Stimulated activated CD4-positive, alpha-beta T cell treated with anti-CD3 and anti-CD28 coated beads, TNF-alpha, amount 100 ng/mL, for 1 hour (primary cell): ENCODE data around the gene PJA1.
A peak's percentile ranks its signal among the peaks of the same experiment; 100 is the strongest.

Experiments used
- DNase-seq, 3 donors: peaks; one replicate each; pipeline ENCODE4 v3.0.0-alpha.2; 2020; ENCODE audit warnings: low read depth in 3 of 3, low spot score in 1 of 3

PJA1 gene, protein sequence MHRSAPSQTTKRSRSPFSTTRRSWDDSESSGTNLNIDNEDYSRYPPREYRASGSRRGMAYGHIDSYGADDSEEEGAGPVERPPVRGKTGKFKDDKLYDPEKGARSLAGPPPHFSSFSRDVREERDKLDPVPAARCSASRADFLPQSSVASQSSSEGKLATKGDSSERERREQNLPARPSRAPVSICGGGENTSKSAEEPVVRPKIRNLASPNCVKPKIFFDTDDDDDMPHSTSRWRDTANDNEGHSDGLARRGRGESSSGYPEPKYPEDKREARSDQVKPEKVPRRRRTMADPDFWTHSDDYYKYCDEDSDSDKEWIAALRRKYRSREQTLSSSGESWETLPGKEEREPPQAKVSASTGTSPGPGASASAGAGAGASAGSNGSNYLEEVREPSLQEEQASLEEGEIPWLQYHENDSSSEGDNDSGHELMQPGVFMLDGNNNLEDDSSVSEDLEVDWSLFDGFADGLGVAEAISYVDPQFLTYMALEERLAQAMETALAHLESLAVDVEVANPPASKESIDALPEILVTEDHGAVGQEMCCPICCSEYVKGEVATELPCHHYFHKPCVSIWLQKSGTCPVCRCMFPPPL

DNA sequence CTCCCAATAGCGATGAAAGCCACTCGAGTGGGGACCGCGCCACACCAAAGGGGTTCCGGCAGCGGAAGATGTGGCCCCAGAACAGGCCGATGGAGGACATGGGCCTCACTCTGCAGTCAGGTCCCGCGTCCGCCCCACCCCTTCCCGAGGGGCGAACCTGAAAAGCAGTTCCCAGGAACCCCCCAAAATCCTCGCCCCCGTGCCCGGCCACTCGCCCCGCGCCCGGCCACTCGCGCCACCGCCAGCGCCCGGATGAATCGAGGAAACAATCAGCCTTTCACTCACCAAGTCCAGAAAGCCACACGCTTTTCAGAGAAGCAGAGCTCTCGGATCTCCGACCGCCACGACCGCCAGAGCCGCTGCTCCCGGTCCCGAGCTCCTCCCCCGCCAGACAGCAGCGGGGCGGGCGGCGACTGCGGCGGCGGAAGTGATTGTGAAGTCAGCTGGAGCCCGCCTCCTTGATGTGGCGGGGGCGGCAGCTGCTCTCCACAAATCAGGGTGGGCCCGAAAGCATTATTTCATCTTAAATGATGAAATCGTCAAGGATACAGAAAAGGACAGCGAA, at the start of gene PJA1:
Gene PJA1, minus strand, starts transcription at position 367 of the 565 bp plus-strand sequence. CDS start 2,380 bp downstream, outside the sequence.
- peak in 2 of 3 donors; percentile 37 to 47 for DNase-seq

- no peak for DNase-seq
Observed at GRCh38 chrX:69214463-69214862, 49.2 kb upstream of the PJA1 start.

GRCh38 chrX:69211701-69212100, 46.4 kb upstream of the PJA1 start:
- no peak for DNase-seq

DNA sequence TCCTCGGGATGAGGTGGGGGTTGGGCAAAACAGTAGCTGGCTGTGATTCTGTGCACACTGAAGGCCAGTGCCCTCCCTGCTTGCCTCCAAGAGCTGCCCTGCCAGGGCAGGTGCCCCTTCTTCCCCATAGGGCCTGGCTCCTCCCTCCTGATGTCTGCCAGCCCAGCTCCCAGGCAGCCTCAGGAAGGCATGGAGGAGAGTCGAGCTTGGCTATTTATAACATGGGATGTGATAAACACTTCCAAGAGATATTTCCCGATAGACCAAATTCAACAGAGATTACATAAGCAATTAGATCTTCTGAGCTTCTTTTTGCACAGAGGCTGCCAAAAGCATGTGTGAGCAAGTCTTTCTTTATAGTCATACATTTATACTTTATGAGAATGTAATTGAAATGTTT, 45.3 kb upstream of the PJA1 start:
- DNase-seq, result no peak

DNA sequence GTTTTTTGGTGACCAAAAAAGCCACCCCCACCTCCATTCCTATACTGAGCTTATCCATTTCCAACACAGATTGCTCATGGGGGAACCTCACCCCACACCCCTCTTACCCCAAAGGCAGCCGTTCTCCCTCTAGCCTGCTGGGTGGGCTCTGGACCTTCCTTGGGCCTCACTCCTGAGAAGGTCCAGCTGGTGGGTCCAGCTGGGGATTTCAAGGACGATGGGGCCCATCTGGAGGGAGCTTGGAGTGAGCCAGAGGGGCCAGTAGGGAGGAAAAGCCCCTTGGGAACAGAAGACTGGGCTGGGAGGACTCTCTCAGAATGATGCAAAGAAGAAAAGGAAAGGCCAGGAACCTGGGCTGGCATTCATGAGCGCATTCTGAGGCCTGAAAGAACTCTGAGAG, 42.0 kb upstream of the PJA1 start:
- no peak for DNase-seq

GRCh38 chrX:69203638-69204037, 38.4 kb upstream of the PJA1 start:
- no peak for DNase-seq

GRCh38 chrX:69197690-69198089, 32.4 kb upstream of the PJA1 start:
- no peak for DNase-seq

DNA sequence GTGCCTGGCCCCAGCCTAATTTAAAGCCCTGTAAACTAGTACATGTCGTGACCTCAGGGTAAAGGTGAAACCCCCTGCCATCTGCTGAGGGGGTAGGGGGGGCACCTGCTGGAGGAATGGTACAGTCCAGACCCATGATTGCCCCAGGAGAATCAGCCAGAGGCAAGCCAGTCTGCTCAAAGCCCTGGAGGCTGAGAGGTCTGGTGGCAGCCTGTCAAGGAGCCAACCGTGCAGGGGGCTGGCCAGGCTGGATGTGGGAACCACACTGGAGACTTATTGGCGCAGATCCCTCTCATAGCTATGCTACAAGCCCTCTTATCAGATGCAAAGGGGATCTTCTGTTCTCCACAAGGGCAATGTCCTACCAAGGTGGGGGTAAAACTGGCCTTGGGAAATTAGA, 31.4 kb upstream of the PJA1 start:
- no peak for DNase-seq

DNA sequence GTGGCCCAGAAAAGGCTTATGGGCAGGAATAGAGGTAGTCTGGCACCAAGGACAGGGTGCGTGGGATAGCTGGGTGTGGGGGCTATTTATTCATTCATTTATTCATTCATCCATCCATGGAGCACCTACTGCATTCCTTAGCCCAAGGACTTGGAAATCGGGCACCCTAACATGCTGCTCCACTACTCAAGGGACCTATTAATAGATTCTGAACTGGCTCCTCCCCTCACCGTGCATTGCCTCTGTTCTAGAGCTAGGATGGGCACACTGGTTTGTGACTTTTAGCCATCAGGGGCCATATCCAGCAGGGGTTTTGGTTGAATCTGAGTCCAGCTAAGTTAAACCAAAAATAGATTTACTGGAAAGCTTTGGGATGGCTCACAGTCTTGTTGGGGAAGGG, 30.6 kb upstream of the PJA1 start:
- DNase-seq, result no peak

- no peak for DNase-seq
Observed at GRCh38 chrX:69195192-69195591, 29.9 kb upstream of the PJA1 start.

GRCh38 chrX:69192603-69193002, 27.4 kb upstream of the PJA1 start:
- no peak for DNase-seq

- DNase-seq, result no peak
Observed at GRCh38 chrX:69189576-69190371, 24.5 kb upstream of the PJA1 start.

DNA sequence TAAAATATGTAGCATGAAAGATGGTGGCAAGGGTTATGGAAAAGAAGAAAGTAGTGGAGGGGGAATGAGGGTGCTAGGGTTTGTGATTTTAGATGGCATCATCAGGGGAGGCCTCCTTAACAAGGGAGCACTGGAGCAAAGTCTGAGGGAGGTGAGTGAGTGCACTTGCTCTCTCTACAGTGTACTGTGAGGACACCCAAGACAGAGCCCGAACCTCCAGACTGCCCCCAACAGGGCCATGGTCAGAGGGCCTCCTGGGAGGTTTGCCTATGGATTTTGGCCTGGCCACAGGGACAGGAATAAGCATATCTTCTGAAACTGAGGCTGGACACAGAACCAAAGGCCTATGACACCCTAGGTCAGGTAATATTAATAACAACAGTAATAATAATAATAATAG, 21.4 kb upstream of the PJA1 start:
- no peak for DNase-seq

GRCh38 chrX:69185886-69186285, 20.6 kb upstream of the PJA1 start:
- DNase-seq, result no peak

- no peak for DNase-seq
Observed at GRCh38 chrX:69185141-69185540, 19.9 kb upstream of the PJA1 start.

GRCh38 chrX:69182818-69183380, 17.6 kb upstream of the PJA1 start:
- no peak for DNase-seq

GRCh38 chrX:69179380-69179911, 14.2 kb upstream of the PJA1 start:
- DNase-seq, result no peak

DNA sequence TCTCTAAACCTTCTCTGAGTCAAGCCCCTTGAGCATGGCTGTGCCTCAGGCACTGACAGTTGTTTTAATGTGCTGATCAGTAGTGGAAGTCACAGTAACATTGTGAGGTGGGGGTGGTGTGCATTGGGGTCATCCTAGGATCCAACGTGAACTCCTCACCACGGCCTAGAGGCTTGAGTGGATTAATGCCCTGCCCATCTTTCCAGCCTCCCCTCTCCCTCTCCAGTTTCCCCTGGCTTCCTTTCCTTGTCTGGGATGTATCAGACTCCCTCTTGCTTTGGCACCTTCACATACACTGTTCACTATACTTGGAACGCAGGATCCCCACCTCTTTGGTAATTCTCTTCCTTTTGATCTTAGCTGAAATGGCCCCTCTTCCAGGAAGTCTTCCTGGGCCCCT, 13.3 kb upstream of the PJA1 start:
- no peak for DNase-seq

GRCh38 chrX:69177511-69178162, 12.4 kb upstream of the PJA1 start:
- DNase-seq, result no peak

DNA sequence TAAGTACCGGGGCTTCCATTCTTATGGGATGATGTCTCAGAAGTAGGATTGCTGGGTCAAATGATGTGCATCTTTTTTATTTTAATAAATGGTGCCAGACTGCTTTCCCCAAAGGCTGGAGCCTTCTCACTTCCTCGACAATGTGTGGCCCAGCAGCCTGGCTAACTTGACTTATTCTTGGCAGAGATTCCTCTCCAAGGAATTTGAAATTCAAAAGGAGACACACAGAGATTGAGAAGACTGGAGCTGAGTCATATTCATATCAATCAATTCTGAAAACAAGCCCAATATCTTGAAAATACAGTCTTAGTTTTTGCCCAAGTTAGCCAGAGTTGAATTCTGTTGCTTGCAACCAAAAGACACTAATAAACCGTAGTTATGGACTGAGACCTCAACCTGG, 10.8 kb upstream of the PJA1 start:
- DNase-seq, result no peak

DNA sequence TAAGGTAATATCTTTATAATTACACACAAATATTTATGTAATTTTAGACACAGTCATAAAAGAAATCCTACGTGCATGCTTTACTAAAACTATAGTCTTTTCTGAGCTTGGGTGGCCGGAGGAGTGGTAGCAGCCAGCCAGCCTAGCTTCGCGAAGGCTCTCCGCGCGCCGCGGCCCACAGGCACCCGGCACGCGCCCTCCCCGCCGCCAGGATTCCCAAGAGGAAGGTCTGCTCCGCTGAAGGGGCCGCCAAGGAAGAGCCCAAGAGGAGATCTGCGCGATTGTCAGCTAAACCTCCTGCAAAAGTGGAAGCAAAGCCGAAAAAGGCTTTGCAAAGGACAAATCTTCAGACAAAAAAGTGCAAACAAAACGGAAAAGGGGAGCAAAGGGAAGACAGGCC, 8.7 kb upstream of the PJA1 start:
- no peak for DNase-seq
